SK-N-SH (cell line): ENCODE results near the gene ADAMTS1. TPM values are rescaled to one million over a fixed set of nuclear protein-coding genes. Genes with fewer than 3 reads are reported as not detected.

ENCODE experiments used
- CTCF ChIA-PET: fragments of 300-600, 350-600 bp; formaldehyde crosslinking; extraction: SDS; loops from one replicate; lab custom pipeline; 2021; lab: Yijun Ruan, JAX
- POLR2A ChIA-PET: fragments of 350-600 bp; sonication (Branson Sonifier 250); formaldehyde crosslinking; extraction: SDS; loops from one replicate; lab custom pipeline; 2020; ENCODE audit warnings: antibody characterized with exemption, inconsistent platforms; lab: Yijun Ruan, JAX
- DNase-seq: peaks from one replicate; pipeline ENCODE4 v3.0.0; 2012
- H2AFZ ChIP-seq: fragments of 200-600 bp; sonication (generic); 2 replicates; pipeline ENCODE4 v1.8.1; 2016; ENCODE audit warnings: antibody characterized with exemption, mild to moderate bottlenecking, low read depth
- H3F3A ChIP-seq: fragments of 200-600 bp; sonication (generic); replicated peaks from 2 replicates; pipeline ENCODE3; 2016; ENCODE audit warnings: antibody characterized with exemption, mild to moderate bottlenecking; ENCODE audit not compliant: insufficient read depth
- H3K27ac ChIP-seq, 2 experiments: fragments of 200-500 bp in 1 of 2; fragments of 200-600 bp in 1 of 2; sonication (Bioruptor generic) in 1 of 2; sonication (generic), shearing (Covaris generic) in 1 of 2; 2 replicates each; pipeline versions ENCODE4 v1.5.1 to v1.6.1; 2014 to 2016; ENCODE audit warnings: low read depth in 2 of 2, inconsistent platforms in 1 of 2, low read length in 1 of 2, mild to moderate bottlenecking in 1 of 2, mixed read lengths in 1 of 2
- H3K27me3 ChIP-seq: fragments of 200-600 bp; sonication (generic), shearing (Covaris generic); 2 replicates; pipeline ENCODE4 v1.6.1; 2016; ENCODE audit warnings: mixed run types; ENCODE audit not compliant: insufficient read depth
- H3K36me3 ChIP-seq, 2 experiments: fragments of 200-500 bp in 1 of 2; fragments of 200-600 bp in 1 of 2; sonication (Bioruptor generic) in 1 of 2; sonication (generic) in 1 of 2; replicated peaks in 1 of 2; 2 replicates each; pipeline versions ENCODE3 to v1.5.1; 2014 to 2016; ENCODE audit warnings: low read length in 1 of 2, mild to moderate bottlenecking in 1 of 2; ENCODE audit not compliant: insufficient read depth in 2 of 2, control insufficient read depth in 1 of 2
- H3K4me1 ChIP-seq, 2 experiments: fragments of 200-500 bp in 1 of 2; fragments of 200-600 bp in 1 of 2; sonication (Bioruptor generic) in 1 of 2; sonication (generic), shearing (Covaris generic) in 1 of 2; 2 replicates each; pipeline versions ENCODE4 v1.5.1 to v1.6.1; 2014 to 2016; ENCODE audit warnings: low read depth in 1 of 2, low read length in 1 of 2, mixed run types in 1 of 2; ENCODE audit not compliant: insufficient read depth in 2 of 2, control insufficient read depth in 1 of 2
- H3K4me2 ChIP-seq: fragments of 200-600 bp; sonication (generic), shearing (Covaris generic); 2 replicates; pipeline ENCODE4 v1.6.1; 2017; ENCODE audit warnings: mixed run types
- H3K4me3 ChIP-seq, 2 experiments: fragments of 200-500 bp in 1 of 2; fragments of 200-600 bp in 1 of 2; sonication (Bioruptor generic) in 1 of 2; sonication (generic), shearing (Covaris generic) in 1 of 2; 2 replicates each; pipeline versions ENCODE4 v1.5.1 to v1.8.1; 2014 to 2016; ENCODE audit warnings: low read depth in 2 of 2, inconsistent platforms in 1 of 2, low read length in 1 of 2, mild to moderate bottlenecking in 1 of 2, mixed read lengths in 1 of 2, moderate library complexity in 1 of 2
- H3K79me2 ChIP-seq: fragments of 200-600 bp; sonication (generic); 2 replicates; pipeline ENCODE4 v1.8.1; 2017; ENCODE audit warnings: mild to moderate bottlenecking; ENCODE audit not compliant: insufficient read depth
- H3K9ac ChIP-seq: fragments of 200-600 bp; sonication (generic); 2 replicates; pipeline ENCODE4 v1.6.1; 2017; ENCODE audit warnings: mixed run types
- H3K9me2 ChIP-seq: fragments of 200-600 bp; sonication (generic); 2 replicates; pipeline ENCODE4 v1.6.1; 2017; ENCODE audit warnings: mixed run types
- H3K9me3 ChIP-seq: fragments of 200-600 bp; sonication (generic); 2 replicates; pipeline ENCODE4 v1.6.1; 2017; ENCODE audit warnings: mixed run types, mild to moderate bottlenecking, moderate library complexity
- H4K20me1 ChIP-seq: fragments of 200-600 bp; sonication (generic); 2 replicates; pipeline ENCODE4 v1.6.1; 2017; ENCODE audit warnings: mild to moderate bottlenecking, mixed run types; ENCODE audit not compliant: insufficient read depth
- CTCF ChIP-seq: fragments of 200-600 bp; sonication (generic); IDR thresholded peaks from 2 replicates; pipeline ENCODE4 v1.6.1; 2017; ENCODE audit warnings: antibody characterized with exemption, mild to moderate bottlenecking, moderate library complexity
- ELF1 ChIP-seq: IDR thresholded peaks from 2 replicates; pipeline ENCODE4 v1.4.0; 2012
- EP300 ChIP-seq, 2 experiments: IDR thresholded peaks; 2 replicates each; pipeline versions ENCODE4 v1.4.0 to v1.6.1; 2012; ENCODE audit warnings: borderline replicate concordance in 1 of 2, low read depth in 1 of 2, low read length in 1 of 2
- EZH2phosphoT487 ChIP-seq: fragments of 200-600 bp; sonication (generic); IDR thresholded peaks from 2 replicates; pipeline ENCODE4 v1.6.1; 2017; ENCODE audit warnings: low read depth, mixed run types, mild to moderate bottlenecking, antibody characterized with exemption, moderate library complexity, borderline replicate concordance
- MAX ChIP-seq: IDR thresholded peaks from 2 replicates; pipeline ENCODE4 v1.4.0; 2012; ENCODE audit warnings: low read depth
- MXI1 ChIP-seq: IDR thresholded peaks from 2 replicates; pipeline ENCODE4 v1.6.1; 2012; ENCODE audit warnings: mild to moderate bottlenecking, low read depth, low read length, improper control_type of control experiment
- NFIC ChIP-seq: IDR thresholded peaks from 2 replicates; pipeline ENCODE4 v1.4.0; 2012; ENCODE audit warnings: borderline replicate concordance
- NRF1 ChIP-seq: IDR thresholded peaks from 2 replicates; pipeline ENCODE4 v1.6.1; 2012; ENCODE audit warnings: low read depth, mild to moderate bottlenecking, low read length
- PBX3 ChIP-seq: IDR thresholded peaks from 2 replicates; pipeline ENCODE4; 2012
- RAD21 ChIP-seq: IDR thresholded peaks from 2 replicates; pipeline ENCODE4 v1.6.1; 2012; ENCODE audit warnings: mild to moderate bottlenecking, low read length
- REST ChIP-seq: IDR thresholded peaks from 2 replicates; pipeline ENCODE4 v1.6.1; 2012; ENCODE audit warnings: mild to moderate bottlenecking, low read depth, low read length, moderate library complexity
- RXRA ChIP-seq: IDR thresholded peaks from 2 replicates; pipeline ENCODE4 v1.4.0; 2012; ENCODE audit warnings: low read depth, mild to moderate bottlenecking, borderline replicate concordance
- TAF1 ChIP-seq: IDR thresholded peaks from 2 replicates; pipeline ENCODE4 v1.6.1; 2012; ENCODE audit warnings: low read depth, mild to moderate bottlenecking, low read length, moderate library complexity, borderline replicate concordance
- TCF12 ChIP-seq: IDR thresholded peaks from 2 replicates; pipeline ENCODE4 v1.4.0; 2012
- USF1 ChIP-seq: IDR thresholded peaks from 2 replicates; pipeline ENCODE4 v1.4.0; 2012; ENCODE audit warnings: low read depth, borderline replicate concordance
- WGBS: methylation state at CpG from one replicate; pipeline ENCODE4 v1.1.6; 2017; ENCODE audit warnings: low lambda C conversion rate; 5-methylcytosine and 5-hydroxymethylcytosine counted together
- polyA plus RNA-seq, 3 experiments: library from polyadenylated mRNA; depleted of rRNA; stranded (reverse); fragments of >200 nt; gene quantifications; 2 replicates each; pipeline ENCODE4 v1.2.3, GENCODE V29; 2012

Gene ADAMTS1
- polyA plus RNA-seq, 1 of the 3 experiments (the other 2 are of a cell fraction): 137 TPM

- H3K27me3 ChIP-seq: no peaks in the 10 kb centered on the region
- H4K20me1 ChIP-seq: peaks cover 88% of the 10 kb centered on the region
- CTCF ChIA-PET: interaction anchor here (0.6 to 4.2 kb wide), 11 partner anchors 9 to 1905 kb away, joined by 3 to 19 read pairs (median 4); no protein-coding TSS in a partner anchor
- H3K4me3 ChIP-seq: peak overlapping the region in 1 of 2 experiments; percentile 89; a peak in 2 of 4 replicates
- POLR2A ChIA-PET: no interaction called here
- no peak overlapping the region for H3K9ac ChIP-seq
- peak overlapping the region; percentile 83 for H3K4me2 ChIP-seq
- DNase-seq: peak; percentile 29
- TF ChIP-seq CTCF: peak; percentile 29; the same call in 1 of the 2 replicates
- no peak for TF ChIP-seq USF1
- no peak for TF ChIP-seq RXRA
- TF ChIP-seq NRF1: no peak
- peak; percentile 26; the same call in 1 of the 2 replicates for TF ChIP-seq TCF12
- TF ChIP-seq RAD21: peak; percentile 28
- TF ChIP-seq MXI1: peak; percentile 53; the same call in 1 of the 2 replicates
- no peak for TF ChIP-seq EP300 (IDR thresholded peaks at IDR 0.05; ENCODE audit: borderline replicate concordance in 1 of 2, low read depth in 1 of 2, low read length in 1 of 2)
- peak; percentile 85 for TF ChIP-seq MAX
- TF ChIP-seq TAF1: no peak
- no peak for TF ChIP-seq PBX3
- TF ChIP-seq EZH2phosphoT487: no peak
- TF ChIP-seq ELF1: no peak
- TF ChIP-seq NFIC: peak; percentile 73
- TF ChIP-seq REST: no peak
- peaks cover 57% of the 10 kb centered on the region for H3F3A ChIP-seq
- H3K9me2 ChIP-seq: no peaks in the 10 kb centered on the region
- no peak overlapping the region for H2AFZ ChIP-seq
- peak overlapping the region in 1 of 2 experiments; percentile 78; a peak in 1 of 4 replicates for H3K27ac ChIP-seq
- H3K4me1 ChIP-seq: peaks cover 29 to 36% of the 10 kb centered on the region in 2 experiments
- H3K79me2 ChIP-seq: peaks cover 46% of the 10 kb centered on the region
- 79% methylated on average over 7 of the region's 7 CpGs for WGBS
- no peaks in the 10 kb centered on the region for H3K9me3 ChIP-seq
- H3K36me3 ChIP-seq: peaks cover 61 to 63% of the 10 kb centered on the region in 2 experiments
These were observed 4.3 kb downstream of the ADAMTS1 start for GRCh38 chr21:26840912-26841311.
